Measurements from ENCODE around the gene DDO. TPM values are rescaled to one million over a fixed set of nuclear protein-coding genes. Genes with fewer than 3 reads are reported as not detected.

DDO gene
- total RNA-seq, 1 donor from 2014 or later: not detected

GRCh38 chr6:110400208-110400607 lies 15.2 kb downstream of the DDO start:
- Mint-ChIP-seq H3K27me3 (ENCODE audit: low read depth) (no peaks in the 10 kb centered on the region), H3K27ac (ENCODE audit: unreplicated experiment) (no peak overlapping the region), H3K4me1 (no peaks in the 10 kb centered on the region), H3K9me3 (no peaks in the 10 kb centered on the region), H3K4me3 (no peak overlapping the region), H3K36me3 (ENCODE audit: low read depth) (no peaks in the 10 kb centered on the region)
- DNase-seq (ENCODE audit: low read depth, low spot score): no peak
- TF ChIP-seq CTCF (conservative IDR thresholded peaks at IDR 0.05): no peak

GRCh38 chr6:110399219-110400071 lies 15.9 kb downstream of the DDO start:
- Mint-ChIP-seq H3K27ac (ENCODE audit: unreplicated experiment) (no peak overlapping the region), H3K36me3 (ENCODE audit: low read depth) (no peaks in the 10 kb centered on the region), H3K4me1 (no peaks in the 10 kb centered on the region), H3K4me3 (no peak overlapping the region), H3K27me3 (ENCODE audit: low read depth) (no peaks in the 10 kb centered on the region), H3K9me3 (no peaks in the 10 kb centered on the region)
- TF ChIP-seq CTCF (conservative IDR thresholded peaks at IDR 0.05): no peak
- no peak for DNase-seq (ENCODE audit: low read depth, low spot score)

GRCh38 chr6:110398778-110399177 lies 16.6 kb downstream of the DDO start:
- DNase-seq (ENCODE audit: low read depth, low spot score): no peak
- Mint-ChIP-seq H3K27ac (ENCODE audit: unreplicated experiment) (no peak overlapping the region), H3K36me3 (ENCODE audit: low read depth) (no peaks in the 10 kb centered on the region), H3K9me3 (no peaks in the 10 kb centered on the region), H3K27me3 (ENCODE audit: low read depth) (no peaks in the 10 kb centered on the region), H3K4me3 (no peak overlapping the region), H3K4me1 (no peaks in the 10 kb centered on the region)
- TF ChIP-seq CTCF (conservative IDR thresholded peaks at IDR 0.05): no peak

- Mint-ChIP-seq H3K27me3 (ENCODE audit: low read depth) (no peaks in the 10 kb centered on the region), H3K4me1 (peaks cover 3% of the 10 kb centered on the region), H3K36me3 (ENCODE audit: low read depth) (no peaks in the 10 kb centered on the region), H3K4me3 (no peak overlapping the region), H3K9me3 (no peaks in the 10 kb centered on the region), H3K27ac (ENCODE audit: unreplicated experiment) (no peak overlapping the region)
- TF ChIP-seq CTCF (conservative IDR thresholded peaks at IDR 0.05): no peak
- DNase-seq (ENCODE audit: low read depth, low spot score): no peak
These were observed 20.2 kb downstream of the DDO start for GRCh38 chr6:110395221-110395620.

- H3K27me3 Mint-ChIP-seq (ENCODE audit: low read depth): no peaks in the 10 kb centered on the region
- H3K4me1 Mint-ChIP-seq: peaks cover 7% of the 10 kb centered on the region
- no peak overlapping the region for H3K27ac Mint-ChIP-seq (ENCODE audit: unreplicated experiment)
- TF ChIP-seq CTCF (conservative IDR thresholded peaks at IDR 0.05): no peak
- H3K36me3 Mint-ChIP-seq (ENCODE audit: low read depth): no peaks in the 10 kb centered on the region
- no peak for DNase-seq (ENCODE audit: low read depth, low spot score)
- no peak overlapping the region for H3K4me3 Mint-ChIP-seq
- no peaks in the 10 kb centered on the region for H3K9me3 Mint-ChIP-seq
These were observed 21.0 kb downstream of the DDO start for GRCh38 chr6:110394409-110394808.

Data from neural crest cell (in vitro differentiated cells).